IMR-90 (cell line): ENCODE data around the gene SCPEP1. TPM values are rescaled to one million over a fixed set of nuclear protein-coding genes. Genes with fewer than 3 reads are reported as not detected.

Experiments
- ATAC-seq: fragments of 200-7000 bp; cut with Tn5 transposase; 2 replicates; pipeline ENCODE4 v1.9.1; 2020; ENCODE audit warnings: low read depth, mild to moderate bottlenecking, moderate library complexity
- BruUV-seq: library from RNA; stranded (reverse); fragments of 400-500 nt; replicated peaks from 2 replicates; lab custom pipeline; 2021; lab: Mats Ljungman, UMichigan
- CTCF ChIA-PET: fragments of 300-600 bp; formaldehyde crosslinking; extraction: SDS; loops from one replicate; lab custom pipeline; 2021; ENCODE audit warnings: antibody characterized with exemption; lab: Yijun Ruan, JAX
- POLR2A ChIA-PET: fragments of 300-600 bp; sonication (Branson Sonifier 250); formaldehyde crosslinking; loops from one replicate; lab custom pipeline; 2022; ENCODE audit warnings: antibody characterized with exemption; ENCODE audit not compliant: unreplicated experiment; lab: Charles Lee
- DNase-seq: peaks from one replicate; pipeline ENCODE4 v3.0.0; 2013
- H2AFZ ChIP-seq: replicated peaks from 2 replicates; pipeline ENCODE3; 2013; ENCODE audit warnings: low read length, mild to moderate bottlenecking; ENCODE audit not compliant: poor library complexity
- H2AK5ac ChIP-seq: 2 replicates; pipeline ENCODE4 v1.6.1; 2013; ENCODE audit warnings: low read depth, low read length, inconsistent platforms
- H2AK9ac ChIP-seq: replicated peaks from 2 replicates; pipeline ENCODE3; 2013; ENCODE audit warnings: mild to moderate bottlenecking, low read depth, low read length, moderate library complexity; ENCODE audit not compliant: poor library complexity
- H2BK120ac ChIP-seq: 2 replicates; pipeline ENCODE4 v1.6.1; 2013; ENCODE audit warnings: low read depth, low read length, inconsistent platforms
- H2BK15ac ChIP-seq: 3 replicates; pipeline ENCODE4 v1.6.1; 2013; ENCODE audit warnings: low read depth, low read length, inconsistent platforms
- H2BK20ac ChIP-seq: 2 replicates; pipeline ENCODE4 v1.6.1; 2013; ENCODE audit warnings: low read depth, mild to moderate bottlenecking, inconsistent platforms, low read length, moderate library complexity
- H2BK5ac ChIP-seq: 2 replicates; pipeline ENCODE4 v1.6.1; 2013; ENCODE audit warnings: mild to moderate bottlenecking, low read depth, low read length, inconsistent platforms; ENCODE audit not compliant: poor library complexity, severe bottlenecking
- H3K14ac ChIP-seq: replicated peaks from 2 replicates; pipeline ENCODE4 v1.6.1; 2013; ENCODE audit warnings: low read depth, low read length, inconsistent platforms
- H3K18ac ChIP-seq: 2 replicates; pipeline ENCODE4 v1.6.1; 2013; ENCODE audit warnings: low read depth, low read length, control low read depth
- H3K23ac ChIP-seq: 2 replicates; pipeline ENCODE4 v1.6.1; 2013; ENCODE audit warnings: low read depth, low read length, inconsistent platforms
- H3K27ac ChIP-seq: 2 replicates; pipeline ENCODE4 v1.5.1; 2013; ENCODE audit warnings: mild to moderate bottlenecking, control low read depth, low read length; ENCODE audit not compliant: insufficient read depth
- H3K27me3 ChIP-seq: 2 replicates; pipeline ENCODE4 v1.6.1; 2013; ENCODE audit warnings: low read length; ENCODE audit not compliant: control insufficient read depth, insufficient read depth
- H3K36me3 ChIP-seq: 2 replicates; pipeline ENCODE4 v1.6.1; 2013; ENCODE audit warnings: low read length, mixed read lengths; ENCODE audit not compliant: control insufficient read depth, insufficient read depth
- H3K4ac ChIP-seq: 2 replicates; pipeline ENCODE4 v1.6.1; 2013; ENCODE audit warnings: low read depth, low read length, inconsistent platforms
- H3K4me1 ChIP-seq: 2 replicates; pipeline ENCODE4 v1.6.1; 2013; ENCODE audit warnings: low read length, mixed read lengths; ENCODE audit not compliant: control insufficient read depth, insufficient read depth
- H3K4me2 ChIP-seq: 2 replicates; pipeline ENCODE4 v1.6.1; 2013; ENCODE audit warnings: low read depth, mild to moderate bottlenecking, control low read depth, low read length, moderate library complexity
- H3K4me3 ChIP-seq: 2 replicates; pipeline ENCODE4 v1.5.1; 2013; ENCODE audit warnings: low read depth, mild to moderate bottlenecking, control low read depth, low read length, moderate library complexity; ENCODE audit not compliant: insufficient read depth
- H3K56ac ChIP-seq: 2 replicates; pipeline ENCODE4 v1.6.1; 2013; ENCODE audit warnings: low read length, inconsistent platforms; ENCODE audit not compliant: insufficient read depth; ENCODE audit errors: extremely low read depth
- H3K79me1 ChIP-seq, 2 experiments: 2 replicates each; pipeline ENCODE4 v1.6.1; 2013; ENCODE audit warnings: low read length in 2 of 2, inconsistent platforms in 1 of 2, low read depth in 1 of 2
- H3K9ac ChIP-seq: 2 replicates; pipeline ENCODE4 v1.6.1; 2013; ENCODE audit warnings: low read depth, low read length, control low read depth
- H3K9me1 ChIP-seq: 2 replicates; pipeline ENCODE4 v1.6.1; 2013; ENCODE audit warnings: low read length, inconsistent platforms; ENCODE audit not compliant: insufficient read depth
- H3K9me3 ChIP-seq: 2 replicates; pipeline ENCODE4 v1.6.1; 2013; ENCODE audit warnings: low read length; ENCODE audit not compliant: control insufficient read depth, insufficient read depth
- H4K20me1 ChIP-seq: 2 replicates; pipeline ENCODE4 v1.6.1; 2013; ENCODE audit warnings: low read length, inconsistent platforms; ENCODE audit not compliant: insufficient read depth
- H4K5ac ChIP-seq: 2 replicates; pipeline ENCODE4 v1.6.1; 2013; ENCODE audit warnings: mild to moderate bottlenecking, low read depth, low read length, control low read depth
- H4K8ac ChIP-seq, 2 experiments: 2 replicates each; pipeline ENCODE4 v1.6.1; 2013; ENCODE audit warnings: low read depth in 2 of 2, low read length in 2 of 2, control low read depth in 1 of 2, inconsistent platforms in 1 of 2
- H4K91ac ChIP-seq: 2 replicates; pipeline ENCODE4 v1.6.1; 2013; ENCODE audit warnings: low read depth, low read length, inconsistent platforms; ENCODE audit not compliant: insufficient read depth
- BHLHE40 ChIP-seq: fragments of 150-350 bp; IDR thresholded peaks from 2 replicates; pipeline ENCODE4 v1.6.1; 2016; ENCODE audit warnings: mild to moderate bottlenecking, low read depth, low read length
- CEBPB ChIP-seq: IDR thresholded peaks from 2 replicates; pipeline ENCODE4 v1.6.1; 2012; ENCODE audit warnings: low read depth, low read length, improper control_type of control experiment
- CHD1 ChIP-seq: IDR thresholded peaks from 2 replicates; pipeline ENCODE4 v1.6.1; 2012; ENCODE audit warnings: low read depth, low read length, improper control_type of control experiment
- FOS ChIP-seq: fragments of 150-350 bp; IDR thresholded peaks from 2 replicates; pipeline ENCODE4 v1.6.1; 2016; ENCODE audit warnings: low read depth, low read length
- MAFK ChIP-seq: IDR thresholded peaks from 2 replicates; pipeline ENCODE4 v1.6.1; 2012; ENCODE audit warnings: low read depth, low read length, improper control_type of control experiment
- MAZ ChIP-seq: IDR thresholded peaks from 2 replicates; pipeline ENCODE4 v1.6.1; 2012; ENCODE audit warnings: low read depth, mild to moderate bottlenecking, low read length, improper control_type of control experiment, moderate library complexity, borderline replicate concordance
- MXI1 ChIP-seq: IDR thresholded peaks from 2 replicates; pipeline ENCODE4 v1.6.1; 2012; ENCODE audit warnings: low read depth, mild to moderate bottlenecking, low read length, moderate library complexity, borderline replicate concordance
- NFE2L2 ChIP-seq: fragments of 150-350 bp; IDR thresholded peaks from 2 replicates; pipeline ENCODE4 v1.6.1; 2016; ENCODE audit warnings: low read depth, mild to moderate bottlenecking, low read length
- POLR2A ChIP-seq: IDR thresholded peaks from 2 replicates; pipeline ENCODE4 v1.6.1; 2012; ENCODE audit warnings: mild to moderate bottlenecking, low read depth, low read length
- RAD21 ChIP-seq: IDR thresholded peaks from 2 replicates; pipeline ENCODE4 v1.6.1; 2012; ENCODE audit warnings: low read length, improper control_type of control experiment
- RCOR1 ChIP-seq: IDR thresholded peaks from 2 replicates; pipeline ENCODE4 v1.6.1; 2012; ENCODE audit warnings: mild to moderate bottlenecking, low read length, improper control_type of control experiment; ENCODE audit not compliant: insufficient replicate concordance
- RFX5 ChIP-seq: IDR thresholded peaks from 2 replicates; pipeline ENCODE4 v1.8.0; 2012; ENCODE audit warnings: low read depth, mild to moderate bottlenecking, low read length, moderate library complexity
- SMC3 ChIP-seq: fragments of 150-350 bp; IDR thresholded peaks from 2 replicates; pipeline ENCODE4 v1.6.1; 2016; ENCODE audit warnings: low read depth, mild to moderate bottlenecking, antibody characterized with exemption, low read length, moderate library complexity
- WGBS, 2 experiments: methylation state at CpG; one replicate each; pipeline versions ENCODE4 v1.1.5 to v1.1.7; 2013; ENCODE audit warnings: missing lambda C conversion rate in 2 of 2; ENCODE audit not compliant: insufficient read length in 1 of 2; ENCODE audit errors: extremely low coverage in 2 of 2; 5-methylcytosine and 5-hydroxymethylcytosine counted together
- dilution Hi-C: fragments of 300-500 bp; cut with HindIII; formaldehyde crosslinking; loops from one replicate; pipeline ENCODE4 v1.14.3; 2018; ENCODE audit warnings: low sequenced_read_pairs; ENCODE audit not compliant: unreplicated experiment
- in situ Hi-C: fragments of 300-500 bp; cut with MboI; formaldehyde crosslinking; loops from 3 replicates; pipeline ENCODE4 v1.14.3; 2019; ENCODE audit warnings: low sequenced_read_pairs, inconsistent platforms, mixed read lengths
- intact Hi-C: fragments of 100-400 bp; cut with micrococcal nuclease; formaldehyde crosslinking; loops from 2 replicates; pipeline ENCODE4 v1.10.0; 2022
- polyA plus RNA-seq, 3 experiments: library from polyadenylated mRNA; depleted of rRNA; stranded (reverse); fragments of >200 nt; gene quantifications; 2 replicates each; pipeline ENCODE4 v1.2.3, GENCODE V29; 2012; ENCODE audit warnings: low replicate concordance in 1 of 3
- total RNA-seq: library from RNA; depleted of rRNA; stranded (reverse); fragments of >200 nt; gene quantifications from 2 replicates; pipeline ENCODE4 v1.2.3, GENCODE V29; 2012
- TF ChIP-seq, protein P1 (sequence below): fragments of 150-350 bp; IDR thresholded peaks from 2 replicates; pipeline ENCODE4 v1.6.1; 2017; ENCODE audit warnings: mild to moderate bottlenecking, antibody characterized with exemption, low read length, low read depth
- TF ChIP-seq, protein P2 (sequence below): fragments of 150-350 bp; IDR thresholded peaks from 2 replicates; pipeline ENCODE4 v1.6.1; 2016; ENCODE audit warnings: low read depth, mild to moderate bottlenecking, low read length, moderate library complexity, borderline replicate concordance
- TF ChIP-seq, protein P3 (sequence below): conservative IDR thresholded peaks from 2 replicates; pipeline ENCODE4 v1.5.1; 2012; ENCODE audit warnings: mild to moderate bottlenecking, low read depth, low read length, improper control_type of control experiment

Gene SCPEP1
- total and polyA plus RNA-seq, 2 of the 4 experiments (the other 2 are of a cell fraction) = 16.5 to 32.1 TPM

DNA sequence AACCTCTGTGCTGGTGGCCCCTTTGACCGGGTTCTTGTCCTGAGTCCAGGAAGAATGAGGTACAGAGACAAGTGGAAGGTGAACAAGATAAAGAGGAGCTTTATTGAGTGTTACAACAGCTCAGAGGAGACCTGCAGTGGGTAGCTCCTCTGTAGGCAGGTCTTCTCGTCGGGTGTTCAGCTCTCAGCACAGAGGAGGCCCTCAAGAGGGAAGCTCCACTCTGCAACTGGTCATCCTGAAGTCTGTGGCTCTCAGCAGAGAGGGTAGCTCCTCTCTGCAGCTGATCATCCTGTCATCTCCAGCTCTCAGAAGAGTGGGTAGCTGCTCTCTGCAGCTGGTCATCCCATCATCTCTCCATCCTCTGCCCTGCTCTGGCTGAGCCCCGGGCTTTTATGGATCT lies 39.7 kb downstream of the SCPEP1 start:
- no peak overlapping the region for H3K4me2 ChIP-seq
- in situ Hi-C loops = no loop called here
- H2AFZ ChIP-seq = no peak overlapping the region
- intact Hi-C loops = no loop called here
- no peaks in the 10 kb centered on the region for H3K79me1 ChIP-seq
- no TSS peak for BruUV-seq
- no peak overlapping the region for H3K27ac ChIP-seq
- H2AK9ac ChIP-seq = no peak overlapping the region
- H3K14ac ChIP-seq = no peak overlapping the region
- ATAC-seq = no peak
- no peaks in the 10 kb centered on the region for H3K36me3 ChIP-seq
- H3K4ac ChIP-seq = no peak overlapping the region
- H3K4me1 ChIP-seq = no peaks in the 10 kb centered on the region
- H3K4me3 ChIP-seq = no peak overlapping the region
- no peaks in the 10 kb centered on the region for H3K9me1 ChIP-seq
- no peak overlapping the region for H2BK5ac ChIP-seq
- no peak overlapping the region for H2BK120ac ChIP-seq
- ChIA-PET CTCF (no interaction called here), POLR2A (no interaction called here)
- no peak overlapping the region for H3K56ac ChIP-seq
- no peak for DNase-seq
- no peaks in the 10 kb centered on the region for H4K20me1 ChIP-seq
- H2AK5ac ChIP-seq = no peak overlapping the region
- dilution Hi-C loops = no loop called here
- WGBS, 2 experiments = no CpG with 5 or more reads among the region's 4 CpGs
- no peak overlapping the region for H2BK15ac ChIP-seq
- no peak overlapping the region for H4K5ac ChIP-seq
- no peak overlapping the region for H2BK20ac ChIP-seq
- no peaks in the 10 kb centered on the region for H3K9me3 ChIP-seq
- no peak overlapping the region for H4K91ac ChIP-seq
- no peak overlapping the region for H4K8ac ChIP-seq
- no peak overlapping the region for H3K9ac ChIP-seq
- TF ChIP-seq NFE2L2 (no peak), BHLHE40 (no peak), CEBPB (no peak), MAFK (no peak), POLR2A (no peak), SMC3 (no peak), RAD21 (no peak), FOS (no peak), RFX5 (no peak), CHD1 (no peak), MXI1 (no peak), MAZ (no peak), RCOR1 (no peak)
- TF ChIP-seq, protein P1, sequence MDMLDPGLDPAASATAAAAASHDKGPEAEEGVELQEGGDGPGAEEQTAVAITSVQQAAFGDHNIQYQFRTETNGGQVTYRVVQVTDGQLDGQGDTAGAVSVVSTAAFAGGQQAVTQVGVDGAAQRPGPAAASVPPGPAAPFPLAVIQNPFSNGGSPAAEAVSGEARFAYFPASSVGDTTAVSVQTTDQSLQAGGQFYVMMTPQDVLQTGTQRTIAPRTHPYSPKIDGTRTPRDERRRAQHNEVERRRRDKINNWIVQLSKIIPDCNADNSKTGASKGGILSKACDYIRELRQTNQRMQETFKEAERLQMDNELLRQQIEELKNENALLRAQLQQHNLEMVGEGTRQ = no peak
- TF ChIP-seq, protein P2, sequence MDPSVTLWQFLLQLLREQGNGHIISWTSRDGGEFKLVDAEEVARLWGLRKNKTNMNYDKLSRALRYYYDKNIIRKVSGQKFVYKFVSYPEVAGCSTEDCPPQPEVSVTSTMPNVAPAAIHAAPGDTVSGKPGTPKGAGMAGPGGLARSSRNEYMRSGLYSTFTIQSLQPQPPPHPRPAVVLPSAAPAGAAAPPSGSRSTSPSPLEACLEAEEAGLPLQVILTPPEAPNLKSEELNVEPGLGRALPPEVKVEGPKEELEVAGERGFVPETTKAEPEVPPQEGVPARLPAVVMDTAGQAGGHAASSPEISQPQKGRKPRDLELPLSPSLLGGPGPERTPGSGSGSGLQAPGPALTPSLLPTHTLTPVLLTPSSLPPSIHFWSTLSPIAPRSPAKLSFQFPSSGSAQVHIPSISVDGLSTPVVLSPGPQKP = no peak
- TF ChIP-seq, protein P3, sequence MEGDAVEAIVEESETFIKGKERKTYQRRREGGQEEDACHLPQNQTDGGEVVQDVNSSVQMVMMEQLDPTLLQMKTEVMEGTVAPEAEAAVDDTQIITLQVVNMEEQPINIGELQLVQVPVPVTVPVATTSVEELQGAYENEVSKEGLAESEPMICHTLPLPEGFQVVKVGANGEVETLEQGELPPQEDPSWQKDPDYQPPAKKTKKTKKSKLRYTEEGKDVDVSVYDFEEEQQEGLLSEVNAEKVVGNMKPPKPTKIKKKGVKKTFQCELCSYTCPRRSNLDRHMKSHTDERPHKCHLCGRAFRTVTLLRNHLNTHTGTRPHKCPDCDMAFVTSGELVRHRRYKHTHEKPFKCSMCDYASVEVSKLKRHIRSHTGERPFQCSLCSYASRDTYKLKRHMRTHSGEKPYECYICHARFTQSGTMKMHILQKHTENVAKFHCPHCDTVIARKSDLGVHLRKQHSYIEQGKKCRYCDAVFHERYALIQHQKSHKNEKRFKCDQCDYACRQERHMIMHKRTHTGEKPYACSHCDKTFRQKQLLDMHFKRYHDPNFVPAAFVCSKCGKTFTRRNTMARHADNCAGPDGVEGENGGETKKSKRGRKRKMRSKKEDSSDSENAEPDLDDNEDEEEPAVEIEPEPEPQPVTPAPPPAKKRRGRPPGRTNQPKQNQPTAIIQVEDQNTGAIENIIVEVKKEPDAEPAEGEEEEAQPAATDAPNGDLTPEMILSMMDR = no peak
- no peak overlapping the region for H3K23ac ChIP-seq
- no peaks in the 10 kb centered on the region for H3K27me3 ChIP-seq
- H3K18ac ChIP-seq = no peak overlapping the region
